NCI-H345 (cell line): ENCODE results near the gene MDH1B.
"Not testable (repeated sequence)": the region's sequence is repeated elsewhere in the genome, so short reads cannot be mapped to it uniquely, and the experiment has no call there.

Experiments used
- DNase-seq: peaks from one replicate; lab custom pipeline; 2025; lab: John Stamatoyannopoulos, UW

The MDH1B gene

GRCh38 chr2:206766057-206766930 lies 1.2 kb upstream of the MDH1B start:
- DNase-seq = no peak

GRCh38 chr2:206764673-206765241 lies 371 bp downstream of the MDH1B start:
- DNase-seq = no peak

- no peak for DNase-seq
These were observed 8.3 kb downstream of the MDH1B start for GRCh38 chr2:206756816-206757215.

- no peak for DNase-seq
These were observed 24.3 kb downstream of the MDH1B start for GRCh38 chr2:206740800-206741199.

- no peak for DNase-seq
These were observed 25.9 kb downstream of the MDH1B start for GRCh38 chr2:206739271-206739670.

GRCh38 chr2:206736935-206737334 lies 28.2 kb downstream of the MDH1B start:
- no peak for DNase-seq

- no peak for DNase-seq
These were observed 31.8 kb downstream of the MDH1B start for GRCh38 chr2:206733341-206733740.

GRCh38 chr2:206728277-206729199 lies 36.6 kb downstream of the MDH1B start:
- DNase-seq = no peak

GRCh38 chr2:206727287-206727686 lies 37.8 kb downstream of the MDH1B start:
- DNase-seq = no peak

GRCh38 chr2:206723288-206723687 lies 41.8 kb downstream of the MDH1B start:
- no peak for DNase-seq

- DNase-seq = no peak
These were observed 43.7 kb downstream of the MDH1B start for GRCh38 chr2:206721256-206721920.

GRCh38 chr2:206718296-206718695 lies 46.8 kb downstream of the MDH1B start, which contains the start of gene DYTN:
Gene DYTN (minus strand): TSS chr2:206718396. CDS start chr2:206718279, 117 bp downstream.
- no peak for DNase-seq

- no peak for DNase-seq
These were observed 48.5 kb downstream of the MDH1B start for GRCh38 chr2:206716623-206717022.

- not testable (repeated sequence) for DNase-seq
These were observed 49.9 kb downstream of the MDH1B start for GRCh38 chr2:206715183-206715582.

GRCh38 chr2:206713746-206714145 lies 51.4 kb downstream of the MDH1B start:
- DNase-seq = no peak

GRCh38 chr2:206708286-206708685 lies 56.8 kb downstream of the MDH1B start:
- DNase-seq = no peak

GRCh38 chr2:206707164-206707701 lies 57.9 kb downstream of the MDH1B start:
- DNase-seq = no peak

GRCh38 chr2:206701952-206702605 lies 63.0 kb downstream of the MDH1B start:
- DNase-seq = peak; percentile 55

- DNase-seq = no peak
These were observed 65.0 kb downstream of the MDH1B start for GRCh38 chr2:206700156-206700555.

GRCh38 chr2:206698811-206699210 lies 66.3 kb downstream of the MDH1B start:
- no peak for DNase-seq

GRCh38 chr2:206696910-206697309 lies 68.2 kb downstream of the MDH1B start:
- DNase-seq = no peak
